CD4-positive, alpha-beta T cell (primary cell): ENCODE data around the gene PSMA6. TPM values are rescaled to one million over a fixed set of nuclear protein-coding genes. Genes with fewer than 3 reads are reported as not detected.

Source experiments
- ATAC-seq: fragments of 200-7000 bp; cut with Tn5 transposase; one replicate; pipeline ENCODE4 v1.10.0; 2022; ENCODE audit warnings: mild to moderate bottlenecking; ENCODE audit not compliant: poor library complexity
- CTCF ChIA-PET: fragments of 350-600 bp; sonication (Branson Sonifier 250); formaldehyde crosslinking; loops from one replicate; lab custom pipeline; 2021; ENCODE audit warnings: antibody characterized with exemption, inconsistent platforms; lab: Charles Lee
- POLR2A ChIA-PET: fragments of 350-600 bp; sonication (Branson Sonifier 250); formaldehyde crosslinking; loops from one replicate; lab custom pipeline; 2021; ENCODE audit warnings: antibody characterized with exemption, inconsistent platforms; lab: Charles Lee
- DNase-seq, 14 experiments: peaks; one replicate each; pipeline ENCODE4 v3.0.0-alpha.2; 2013 to 2020; ENCODE audit warnings: mixed read lengths in 2 of 14
- H3K27ac ChIP-seq, 2 donors: one replicate each; pipeline versions ENCODE4 v1.5.1 to v1.7.0; 2013; ENCODE audit warnings: low read length in 2 of 2, low read depth in 1 of 2, mild to moderate bottlenecking in 1 of 2
- H3K27me3 ChIP-seq, 2 experiments: 1 replicate in 1 of 2; 2 replicates in 1 of 2; pipeline versions ENCODE4 v1.6.1 to v1.7.0; 2013; ENCODE audit warnings: low read length in 2 of 2, control low read depth in 1 of 2, mild to moderate bottlenecking in 1 of 2, moderate library complexity in 1 of 2; ENCODE audit not compliant: insufficient read depth in 2 of 2, control insufficient read depth in 1 of 2
- H3K36me3 ChIP-seq: one replicate; pipeline ENCODE4 v1.6.1; 2013; ENCODE audit warnings: low read length, control low read depth; ENCODE audit not compliant: insufficient read depth
- H3K4me1 ChIP-seq: one replicate; pipeline ENCODE4 v1.6.1; 2013; ENCODE audit warnings: low read length, control low read depth; ENCODE audit not compliant: insufficient read depth
- H3K4me3 ChIP-seq: one replicate; pipeline ENCODE4 v1.5.1; 2013; ENCODE audit warnings: mild to moderate bottlenecking, low read length, moderate library complexity
- H3K9me3 ChIP-seq, 2 experiments: 1 replicate in 1 of 2; 2 replicates in 1 of 2; pipeline versions ENCODE4 v1.6.1 to v1.7.0; 2013; ENCODE audit warnings: low read length in 2 of 2, mild to moderate bottlenecking in 2 of 2, control low read depth in 1 of 2, moderate library complexity in 1 of 2; ENCODE audit not compliant: control insufficient read depth in 1 of 2, insufficient read depth in 1 of 2
- H3K27ac Mint-ChIP-seq: one replicate; pipeline ENCODE4 v1.8.0; 2020; ENCODE audit warnings: mixed read lengths
- H3K27me3 Mint-ChIP-seq: one replicate; pipeline ENCODE4 v1.8.0; 2021; ENCODE audit warnings: mixed read lengths
- H3K36me3 Mint-ChIP-seq: one replicate; pipeline ENCODE4 v1.8.0; 2021; ENCODE audit warnings: low read depth, mixed read lengths
- H3K4me1 Mint-ChIP-seq: one replicate; pipeline ENCODE4 v1.8.0; 2021; ENCODE audit warnings: low read depth, mixed read lengths
- H3K4me3 Mint-ChIP-seq: one replicate; pipeline ENCODE4 v1.8.0; 2020; ENCODE audit warnings: mild to moderate bottlenecking, mixed read lengths
- H3K9me3 Mint-ChIP-seq: one replicate; pipeline ENCODE4 v1.8.0; 2020; ENCODE audit warnings: mixed read lengths
- CTCF ChIP-seq: fragments of 200-600 bp; IDR thresholded peaks from one replicate; pipeline ENCODE4 v1.8.0; 2022; ENCODE audit warnings: antibody characterized with exemption, mild to moderate bottlenecking
- intact Hi-C, 2 experiments: fragments of 100-400 bp; cut with DNase I in 1 of 2; cut with micrococcal nuclease in 1 of 2; formaldehyde crosslinking; loops; one replicate each; pipeline versions ENCODE4 v1.15.1 to v1.9.0; 2023 to 2025; cut with DNase I, micrococcal nuclease
- total RNA-seq, 174 experiments: library from RNA in 2 of 174; stranded (reverse) in 2 of 174; gene quantifications; one replicate each; pipeline ENCODE4 v1.2.3 and lab custom pipeline; 2021 to 2026

The PSMA6 gene
- total RNA-seq, 2 experiments from 2014 or later, result 80.8 TPM

- POLR2A ChIA-PET, result no interaction called here
- no peak overlapping the region for H3K27ac ChIP-seq
- no peaks in the 10 kb centered on the region for H3K4me1 Mint-ChIP-seq
- no peaks in the 10 kb centered on the region for H3K27me3 Mint-ChIP-seq
- no peaks in the 10 kb centered on the region for H3K9me3 ChIP-seq
- no peak overlapping the region for H3K4me3 Mint-ChIP-seq
- no peak for TF ChIP-seq CTCF
- no peak for DNase-seq
- no peak for ATAC-seq
- intact Hi-C loops, result no loop called here
- no peaks in the 10 kb centered on the region for H3K27me3 ChIP-seq
- no peak overlapping the region for H3K27ac Mint-ChIP-seq
- H3K9me3 Mint-ChIP-seq, result no peaks in the 10 kb centered on the region
- CTCF ChIA-PET, result no interaction called here
- peaks cover 62% of the 10 kb centered on the region for H3K36me3 Mint-ChIP-seq
- H3K4me3 ChIP-seq, result no peak overlapping the region
- H3K4me1 ChIP-seq, result no peaks in the 10 kb centered on the region
- H3K36me3 ChIP-seq, result peaks cover 42% of the 10 kb centered on the region
Measured at GRCh38 chr14:35268946-35269345, 23.2 kb upstream of the PSMA6 start.

GRCh38 chr14:35274805-35275204 lies 17.4 kb upstream of the PSMA6 start:
- no peaks in the 10 kb centered on the region for H3K4me1 ChIP-seq
- ChIA-PET POLR2A (interaction anchor here (0.6 to 2.0 kb wide), 3 partner anchors 129 to 566 kb away, joined by 3 to 7 read pairs (median 4); partner anchors contain the start of gene NFKBIA), CTCF (no interaction called here)
- H3K27me3 ChIP-seq, result no peaks in the 10 kb centered on the region
- no peaks in the 10 kb centered on the region for H3K9me3 ChIP-seq
- DNase-seq (no peak), ATAC-seq (no peak)
- no peak for TF ChIP-seq CTCF
- no peak overlapping the region for H3K27ac ChIP-seq
- no peaks in the 10 kb centered on the region for H3K4me1 Mint-ChIP-seq
- H3K4me3 Mint-ChIP-seq, result no peak overlapping the region
- intact Hi-C loops, result no loop called here
- H3K4me3 ChIP-seq, result no peak overlapping the region
- H3K27me3 Mint-ChIP-seq, result no peaks in the 10 kb centered on the region
- H3K36me3 ChIP-seq, result peaks cover 54% of the 10 kb centered on the region
- no peak overlapping the region for H3K27ac Mint-ChIP-seq
- H3K9me3 Mint-ChIP-seq, result no peaks in the 10 kb centered on the region
- peaks cover 77% of the 10 kb centered on the region for H3K36me3 Mint-ChIP-seq

- intact Hi-C loops, result no loop called here
- Histone ChIP-seq H3K36me3 (peaks cover 46% of the 10 kb centered on the region), H3K27ac (no peak overlapping the region), H3K4me3 (no peak overlapping the region), H3K9me3 (no peaks in the 10 kb centered on the region), H3K27me3 (no peaks in the 10 kb centered on the region), H3K4me1 (no peaks in the 10 kb centered on the region)
- no peak for TF ChIP-seq CTCF
- H3K27ac Mint-ChIP-seq, result no peak overlapping the region
- H3K9me3 Mint-ChIP-seq, result no peaks in the 10 kb centered on the region
- ChIA-PET CTCF (interaction anchor here (1.0 kb wide), 1 partner anchor 48 kb away, joined by 3 read pairs; no protein-coding TSS in a partner anchor), POLR2A (no interaction called here)
- DNase-seq (no peak), ATAC-seq (no peak)
- peaks cover 68% of the 10 kb centered on the region for H3K36me3 Mint-ChIP-seq
- no peaks in the 10 kb centered on the region for H3K4me1 Mint-ChIP-seq
- H3K4me3 Mint-ChIP-seq, result no peak overlapping the region
- no peaks in the 10 kb centered on the region for H3K27me3 Mint-ChIP-seq
Measured at GRCh38 chr14:35277179-35277578, 15.0 kb upstream of the PSMA6 start.
